GM18873 (cell line): ENCODE data around the gene PAIP2.
"Not testable (repeated sequence)": the region's sequence is repeated elsewhere in the genome, so short reads cannot be mapped to it uniquely, and the experiment has no call there.

Source experiments
- ATAC-seq: cut with Tn5 transposase; IDR thresholded peaks from one replicate; pipeline ENCODE4 v1.9.1; 2021; ENCODE audit warnings: mild to moderate bottlenecking, moderate library complexity, moderate number of reproducible peaks; ENCODE audit not compliant: unreplicated experiment, low FRiP score

PAIP2 gene

GRCh38 chr5:139314276-139314675 is 27.4 kb upstream of the PAIP2 start:
- no peak for ATAC-seq

GRCh38 chr5:139315056-139315615 is 26.5 kb upstream of the PAIP2 start:
- no peak for ATAC-seq

- ATAC-seq = no peak
Measured at GRCh38 chr5:139335811-139336210, 5.8 kb upstream of the PAIP2 start.

- ATAC-seq = no peak
Measured at GRCh38 chr5:139340051-139340450, 1.6 kb upstream of the PAIP2 start.

GRCh38 chr5:139341187-139341688 is 416 bp upstream of the PAIP2 start:
- ATAC-seq = no peak

- ATAC-seq = no peak
Measured at GRCh38 chr5:139342423-139342723, 719 bp downstream of the PAIP2 start.

- no peak for ATAC-seq
Measured at GRCh38 chr5:139343476-139343875, 1.8 kb downstream of the PAIP2 start.

- ATAC-seq = no peak
Measured at GRCh38 chr5:139344177-139344576, 2.5 kb downstream of the PAIP2 start.

GRCh38 chr5:139345442-139345841 is 3.8 kb downstream of the PAIP2 start:
- ATAC-seq = not testable (repeated sequence)

- ATAC-seq = not testable (repeated sequence)
Measured at GRCh38 chr5:139347863-139348262, 6.2 kb downstream of the PAIP2 start.

GRCh38 chr5:139354186-139354585 is 12.5 kb downstream of the PAIP2 start:
- no peak for ATAC-seq

GRCh38 chr5:139355900-139356299 is 14.2 kb downstream of the PAIP2 start:
- not testable (repeated sequence) for ATAC-seq

- ATAC-seq = no peak
Measured at GRCh38 chr5:139358064-139358463, 16.4 kb downstream of the PAIP2 start.

- ATAC-seq = no peak
Measured at GRCh38 chr5:139360384-139360783, 18.7 kb downstream of the PAIP2 start.

GRCh38 chr5:139361835-139362429 is 20.3 kb downstream of the PAIP2 start:
- no peak for ATAC-seq

GRCh38 chr5:139363937-139364336 is 22.3 kb downstream of the PAIP2 start:
- no peak for ATAC-seq

- no peak for ATAC-seq
Measured at GRCh38 chr5:139364466-139364865, 22.8 kb downstream of the PAIP2 start.

- no peak for ATAC-seq
Measured at GRCh38 chr5:139368613-139369012, 27.0 kb downstream of the PAIP2 start.

- no peak for ATAC-seq
Measured at GRCh38 chr5:139369181-139369580, 27.5 kb downstream of the PAIP2 start.

GRCh38 chr5:139371482-139372435 is 30.1 kb downstream of the PAIP2 start:
- no peak for ATAC-seq

- no peak for ATAC-seq
Measured at GRCh38 chr5:139374909-139375308, 33.3 kb downstream of the PAIP2 start.
